Measurements from ENCODE around the gene SHC4.

- no peak for TF ChIP-seq CTCF (conservative IDR thresholded peaks at IDR 0.05 in 1 of 2, IDR thresholded peaks at IDR 0.05 in 1 of 2; ENCODE audit: extremely low read depth in 1 of 2, insufficient read depth in 1 of 2, low read depth in 1 of 2, low read length in 2 of 2)
- no peak for TF ChIP-seq EZH2 (IDR thresholded peaks at IDR 0.05; ENCODE audit: borderline replicate concordance, low read length)
Observed at GRCh38 chr15:48803877-48804276, 159.8 kb downstream of the SHC4 start.
